NCI-H226 (cell line): Measurements from ENCODE around the gene MAPK8.

Experiments used
- DNase-seq: peaks from one replicate; pipeline ENCODE4 v3.0.0-alpha.2; 2015

The MAPK8 gene

DNA sequence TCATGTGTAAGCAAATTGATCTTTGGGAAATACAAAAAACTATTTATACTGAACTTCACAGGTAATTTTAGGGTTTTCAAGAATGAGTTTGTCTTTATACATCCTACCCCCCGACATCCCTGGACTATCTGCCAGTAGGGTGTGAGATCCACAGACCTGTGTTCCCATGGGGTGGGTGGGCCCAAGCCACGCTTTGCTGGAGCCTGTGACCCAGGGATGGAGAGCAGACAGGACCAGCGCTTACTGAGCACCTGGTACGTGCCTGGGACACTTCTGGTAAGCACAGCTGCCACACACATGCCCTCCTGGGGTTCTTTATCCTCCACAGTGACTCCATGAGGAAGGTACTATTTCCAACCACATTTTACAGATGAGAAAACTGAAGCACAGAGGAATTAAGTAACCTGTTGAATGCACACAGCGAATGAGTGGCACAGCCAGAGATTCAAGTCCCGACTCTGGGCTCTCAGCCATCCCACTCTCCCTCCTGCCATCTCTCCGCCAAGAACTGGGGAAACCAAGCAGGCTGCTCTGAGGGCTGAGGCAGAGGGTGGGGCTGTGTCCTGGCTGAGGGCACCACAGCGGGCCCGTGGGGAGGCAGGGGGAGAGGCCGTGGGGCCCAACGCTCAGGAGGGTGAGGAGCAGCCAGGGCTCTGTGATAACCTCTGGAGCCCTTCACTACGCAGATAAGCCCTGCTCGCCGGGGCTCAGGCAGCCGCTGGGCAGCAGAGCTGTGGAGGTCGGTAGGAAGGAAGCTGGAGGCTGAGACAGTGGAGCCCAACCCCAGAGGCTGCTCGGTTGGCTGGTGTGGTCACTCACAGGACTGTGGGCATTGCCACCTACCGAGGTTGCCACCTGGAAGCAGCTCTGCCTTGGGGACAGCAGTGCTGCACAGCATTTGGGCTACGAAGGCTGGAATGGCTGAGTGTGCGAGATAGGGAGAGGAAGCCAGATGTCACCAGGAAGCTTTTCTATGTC is 174.2 kb downstream of the MAPK8 start:
- DNase-seq: no peak

DNA sequence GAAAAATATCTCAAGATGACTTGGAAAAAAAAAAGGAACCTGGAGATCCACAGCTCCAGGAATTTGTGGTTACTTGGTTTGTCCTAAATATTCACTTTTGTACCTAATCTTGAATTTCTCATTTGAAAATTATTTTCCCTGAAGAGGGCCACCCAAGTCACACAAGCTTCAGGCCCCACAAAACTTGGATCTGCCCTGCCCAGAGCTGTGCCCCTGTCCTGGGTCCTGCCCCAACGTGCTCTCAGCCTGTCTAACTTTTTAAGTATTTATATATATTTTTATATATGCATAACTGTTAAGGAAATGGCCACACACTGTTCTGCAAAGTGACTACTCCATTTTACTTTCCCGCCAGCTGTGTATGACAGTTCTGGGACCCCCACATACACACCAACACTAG is 174.9 kb downstream of the MAPK8 start:
- DNase-seq: no peak

DNA sequence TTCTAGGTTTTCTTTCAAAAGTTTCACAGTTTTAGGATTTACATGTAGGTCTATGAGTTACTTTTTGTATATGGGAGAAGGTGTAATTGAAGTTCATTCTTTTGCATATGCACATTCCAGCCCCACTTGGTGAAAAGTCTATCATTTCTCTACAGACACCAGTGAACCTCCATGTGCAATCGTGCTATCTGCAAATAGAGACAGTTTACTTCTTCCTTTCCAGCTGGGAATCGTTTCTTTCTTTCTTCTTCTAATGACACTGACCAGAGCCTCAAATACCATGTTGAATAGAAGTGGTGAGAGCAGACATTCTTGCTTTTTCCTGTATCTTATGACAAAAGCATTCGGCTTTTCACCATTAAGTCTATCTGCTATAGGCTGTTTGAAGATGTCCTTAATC is 175.7 kb downstream of the MAPK8 start:
- DNase-seq: no peak

DNA sequence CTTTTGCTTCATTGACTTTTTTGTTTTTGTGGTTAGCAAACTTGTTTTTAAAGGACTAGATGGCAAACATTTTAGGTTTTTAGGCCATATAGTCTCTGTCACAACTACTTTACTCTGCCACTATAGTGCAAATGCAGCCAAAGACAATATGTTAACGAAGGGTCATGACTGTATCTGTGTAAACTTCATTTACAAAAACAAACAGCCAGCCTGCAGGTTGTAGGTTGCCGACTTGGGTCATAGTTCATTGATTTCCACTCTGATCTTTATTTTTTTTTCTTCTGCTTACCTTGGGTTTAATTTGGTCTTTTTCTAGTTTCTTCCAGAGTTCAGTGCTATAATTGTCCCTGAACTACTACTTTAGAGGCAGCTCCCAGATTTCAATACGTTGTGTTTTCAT is 178.4 kb downstream of the MAPK8 start:
- no peak for DNase-seq

DNA sequence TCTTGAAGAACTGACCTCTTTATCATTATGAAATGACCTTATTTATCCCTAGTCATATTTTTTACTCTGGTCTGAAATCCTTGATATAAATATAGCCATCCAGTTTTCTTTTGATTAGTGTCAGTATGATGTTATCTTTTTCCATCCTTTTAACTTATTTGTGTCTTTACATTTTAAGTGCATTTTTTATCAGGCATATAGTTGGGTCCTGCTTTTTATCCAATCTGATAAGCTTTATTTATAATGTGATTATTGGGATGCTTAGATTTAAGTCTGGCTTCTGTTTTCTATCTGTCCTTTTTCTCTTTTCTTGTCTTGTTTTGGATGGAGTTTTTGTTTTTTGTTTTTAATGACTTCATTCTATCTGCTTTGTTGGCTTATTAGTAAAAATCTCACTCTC is 179.2 kb downstream of the MAPK8 start:
- no peak for DNase-seq

DNA sequence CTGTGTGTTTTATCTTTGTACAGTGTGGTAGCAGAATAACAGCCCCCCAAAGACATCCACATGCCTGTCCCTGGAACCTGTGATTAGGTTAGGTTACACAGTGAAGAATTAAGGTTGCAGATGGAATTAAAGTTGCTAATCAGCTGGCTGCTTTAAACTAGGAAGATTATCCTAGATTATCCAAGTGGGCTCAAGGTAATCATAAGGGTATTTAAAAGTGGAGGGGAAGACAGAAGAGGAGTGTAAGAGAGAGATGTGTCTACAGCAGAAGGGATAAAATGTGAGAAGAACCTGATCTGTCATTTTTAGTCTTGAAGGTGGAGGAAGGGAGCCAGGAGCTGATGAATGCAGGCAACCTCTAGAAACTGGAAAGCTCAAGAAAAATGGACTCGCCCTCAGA is 180.8 kb downstream of the MAPK8 start:
- no peak for DNase-seq
